ENCODE results near the gene SOX12.

The SOX12 gene

DNA sequence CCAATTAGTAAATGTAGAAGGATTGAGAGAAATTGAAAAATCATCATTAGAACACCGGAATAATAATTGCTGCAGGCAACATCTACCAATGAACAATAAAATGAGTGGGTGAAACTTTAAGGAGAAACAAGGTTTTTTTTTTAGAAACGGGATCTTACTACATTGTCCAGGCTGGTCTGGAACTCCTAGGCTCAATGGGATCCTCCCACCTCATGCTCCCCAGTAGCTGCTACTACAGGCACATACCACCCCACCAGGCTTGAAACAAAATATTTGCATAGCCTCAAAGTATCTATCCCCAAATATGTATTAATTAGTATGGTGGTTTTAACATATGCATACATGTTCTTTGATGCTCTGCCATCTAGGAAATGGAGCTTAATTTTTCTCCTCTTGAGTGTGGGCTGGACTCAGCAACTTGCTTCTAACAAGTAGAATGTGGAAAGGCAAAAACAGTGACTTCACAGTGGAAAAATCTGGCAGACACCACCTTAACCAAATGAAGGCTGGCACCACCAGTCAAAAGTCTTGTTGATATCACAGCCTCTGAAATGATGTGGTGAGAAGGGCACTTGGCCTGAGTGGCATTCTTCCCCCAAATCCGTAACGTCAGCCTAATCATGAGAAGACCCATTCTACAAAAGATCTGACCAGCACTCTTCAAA is 33.7 kb downstream of the SOX12 start:
- H3K4me3 ChIP-seq (ENCODE audit: low read length): no peak overlapping the region
- no peak overlapping the region for H3K27ac ChIP-seq (ENCODE audit: low read length)
- H3K9me3 ChIP-seq (ENCODE audit: control insufficient read depth, low read depth, low read length): no peaks in the 10 kb centered on the region
- H3K4me1 ChIP-seq (ENCODE audit: control insufficient read depth, low read depth, low read length): peaks cover 7% of the 10 kb centered on the region
- H3K9ac ChIP-seq (ENCODE audit: low read length): no peak overlapping the region
- no peaks in the 10 kb centered on the region for H3K27me3 ChIP-seq (ENCODE audit: control insufficient read depth, insufficient read depth, low read length)
- no peaks in the 10 kb centered on the region for H3K36me3 ChIP-seq (ENCODE audit: control insufficient read depth, low read depth, low read length)

DNA sequence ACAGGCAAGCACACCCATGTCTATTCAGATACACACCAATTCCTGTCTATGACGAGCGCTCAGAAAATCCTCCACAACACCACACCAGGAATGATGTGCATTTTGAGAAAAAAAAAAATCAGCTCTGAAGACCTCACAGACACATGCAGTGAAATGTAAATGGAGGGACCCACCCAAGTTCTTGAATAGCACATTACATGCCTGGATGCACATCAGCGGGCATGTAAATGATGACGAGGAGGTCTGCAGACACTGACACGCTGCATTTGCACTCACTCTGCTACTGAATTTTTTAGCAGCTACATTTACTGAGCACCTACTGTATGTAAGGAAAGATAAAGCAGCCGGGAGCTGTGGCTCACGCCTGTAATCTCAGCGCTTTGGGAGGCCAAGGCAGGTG is 36.2 kb downstream of the SOX12 start:
- no peaks in the 10 kb centered on the region for H3K9me3 ChIP-seq (ENCODE audit: control insufficient read depth, low read depth, low read length)
- H3K36me3 ChIP-seq (ENCODE audit: control insufficient read depth, low read depth, low read length): no peaks in the 10 kb centered on the region
- H3K27ac ChIP-seq (ENCODE audit: low read length): no peak overlapping the region
- no peak overlapping the region for H3K9ac ChIP-seq (ENCODE audit: low read length)
- peaks cover 4% of the 10 kb centered on the region for H3K4me1 ChIP-seq (ENCODE audit: control insufficient read depth, low read depth, low read length)
- no peaks in the 10 kb centered on the region for H3K27me3 ChIP-seq (ENCODE audit: control insufficient read depth, insufficient read depth, low read length)
- no peak overlapping the region for H3K4me3 ChIP-seq (ENCODE audit: low read length)

DNA sequence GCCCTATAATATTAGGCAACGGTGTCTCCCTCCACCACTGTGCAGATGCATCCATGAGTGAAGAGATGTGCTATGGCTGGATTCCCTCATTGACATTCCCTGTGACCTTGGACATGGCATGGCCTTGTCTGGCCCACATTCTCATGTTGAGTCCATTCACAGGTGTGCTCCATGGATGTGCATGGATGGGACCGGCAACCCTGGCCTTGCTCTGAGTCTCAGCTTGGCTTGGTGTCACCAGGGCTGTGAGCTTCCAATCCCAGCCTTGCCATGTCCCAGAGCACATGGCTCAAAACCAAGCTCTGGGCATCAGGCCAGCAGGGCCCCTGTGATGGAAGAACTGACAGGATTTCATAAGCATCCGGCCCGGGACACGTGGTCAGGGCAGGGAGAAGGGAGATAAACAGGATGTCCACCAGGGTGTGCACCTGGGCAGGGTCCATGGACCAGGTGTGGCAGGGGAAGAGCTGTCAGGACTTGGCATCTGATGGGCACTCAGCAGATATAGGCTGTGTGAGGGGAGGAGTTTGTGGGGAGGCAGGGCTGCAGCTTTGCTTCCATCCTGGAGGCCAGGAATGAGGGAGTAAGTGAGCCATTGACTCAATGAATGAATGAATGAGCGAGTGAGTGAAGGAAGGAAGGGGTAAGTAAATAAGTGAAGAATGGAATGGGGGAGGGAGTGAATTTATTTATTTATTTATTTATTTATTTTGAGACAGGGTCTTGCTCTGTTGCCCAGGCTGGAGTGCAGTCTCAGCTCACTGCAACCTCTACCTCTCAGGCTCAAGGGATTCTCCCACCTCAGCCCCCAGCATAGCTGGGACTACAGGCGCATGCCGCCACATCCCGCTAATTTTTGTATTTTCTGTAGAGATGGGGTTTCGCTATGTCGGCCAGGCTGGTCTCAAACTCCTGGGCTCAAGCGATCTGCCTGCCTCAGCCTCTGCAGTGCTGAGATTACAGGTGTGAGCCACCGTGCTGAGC is 37.2 kb downstream of the SOX12 start:
- H3K9me3 ChIP-seq (ENCODE audit: control insufficient read depth, low read depth, low read length): no peaks in the 10 kb centered on the region
- no peaks in the 10 kb centered on the region for H3K36me3 ChIP-seq (ENCODE audit: control insufficient read depth, low read depth, low read length)
- H3K27ac ChIP-seq (ENCODE audit: low read length): no peak overlapping the region
- H3K9ac ChIP-seq (ENCODE audit: low read length): no peak overlapping the region
- peaks cover 4% of the 10 kb centered on the region for H3K4me1 ChIP-seq (ENCODE audit: control insufficient read depth, low read depth, low read length)
- no peak overlapping the region for H3K4me3 ChIP-seq (ENCODE audit: low read length)
- H3K27me3 ChIP-seq (ENCODE audit: control insufficient read depth, insufficient read depth, low read length): no peaks in the 10 kb centered on the region

DNA sequence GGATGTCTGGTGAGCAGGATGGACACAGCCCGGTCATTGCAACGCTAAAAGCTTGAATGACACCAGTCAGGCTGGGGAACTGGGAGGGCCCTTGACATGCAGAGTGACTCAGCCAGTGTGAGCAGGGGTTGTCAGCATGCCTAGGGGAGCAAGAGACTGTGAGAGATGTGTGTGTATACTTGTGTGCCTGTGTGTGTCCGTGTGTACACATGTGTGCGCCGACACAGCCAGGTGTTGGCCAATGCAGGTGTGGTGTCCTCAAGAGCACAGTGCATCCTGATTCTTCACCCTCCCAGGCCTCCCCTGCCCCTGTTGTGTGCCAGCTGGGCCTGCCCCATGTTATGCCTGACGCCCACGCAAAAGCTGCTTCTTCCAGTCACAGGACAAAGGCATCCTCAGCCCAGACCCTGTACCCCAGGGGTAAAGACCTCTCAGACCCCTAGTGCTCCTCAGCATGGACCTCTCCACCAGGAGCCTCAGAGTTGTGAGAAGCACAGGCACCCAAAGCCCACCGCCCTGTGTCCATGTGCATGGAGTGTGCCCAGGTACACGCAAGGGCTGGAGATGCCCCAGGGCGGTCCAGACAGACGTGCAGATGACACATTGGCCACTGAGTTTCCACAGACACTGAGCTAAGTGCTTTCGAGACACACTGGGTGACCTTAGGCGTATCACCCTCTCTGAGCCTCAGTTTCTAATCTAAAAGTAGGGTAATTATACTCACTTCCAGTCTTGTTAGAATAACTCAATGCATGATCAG is 38.1 kb downstream of the SOX12 start:
- Histone ChIP-seq H3K27ac (ENCODE audit: low read length) (no peak overlapping the region), H3K36me3 (ENCODE audit: control insufficient read depth, low read depth, low read length) (no peaks in the 10 kb centered on the region), H3K9me3 (ENCODE audit: control insufficient read depth, low read depth, low read length) (no peaks in the 10 kb centered on the region), H3K4me1 (ENCODE audit: control insufficient read depth, low read depth, low read length) (peaks cover 4% of the 10 kb centered on the region), H3K9ac (ENCODE audit: low read length) (no peak overlapping the region), H3K27me3 (ENCODE audit: control insufficient read depth, insufficient read depth, low read length) (no peaks in the 10 kb centered on the region), H3K4me3 (ENCODE audit: low read length) (no peak overlapping the region)

DNA sequence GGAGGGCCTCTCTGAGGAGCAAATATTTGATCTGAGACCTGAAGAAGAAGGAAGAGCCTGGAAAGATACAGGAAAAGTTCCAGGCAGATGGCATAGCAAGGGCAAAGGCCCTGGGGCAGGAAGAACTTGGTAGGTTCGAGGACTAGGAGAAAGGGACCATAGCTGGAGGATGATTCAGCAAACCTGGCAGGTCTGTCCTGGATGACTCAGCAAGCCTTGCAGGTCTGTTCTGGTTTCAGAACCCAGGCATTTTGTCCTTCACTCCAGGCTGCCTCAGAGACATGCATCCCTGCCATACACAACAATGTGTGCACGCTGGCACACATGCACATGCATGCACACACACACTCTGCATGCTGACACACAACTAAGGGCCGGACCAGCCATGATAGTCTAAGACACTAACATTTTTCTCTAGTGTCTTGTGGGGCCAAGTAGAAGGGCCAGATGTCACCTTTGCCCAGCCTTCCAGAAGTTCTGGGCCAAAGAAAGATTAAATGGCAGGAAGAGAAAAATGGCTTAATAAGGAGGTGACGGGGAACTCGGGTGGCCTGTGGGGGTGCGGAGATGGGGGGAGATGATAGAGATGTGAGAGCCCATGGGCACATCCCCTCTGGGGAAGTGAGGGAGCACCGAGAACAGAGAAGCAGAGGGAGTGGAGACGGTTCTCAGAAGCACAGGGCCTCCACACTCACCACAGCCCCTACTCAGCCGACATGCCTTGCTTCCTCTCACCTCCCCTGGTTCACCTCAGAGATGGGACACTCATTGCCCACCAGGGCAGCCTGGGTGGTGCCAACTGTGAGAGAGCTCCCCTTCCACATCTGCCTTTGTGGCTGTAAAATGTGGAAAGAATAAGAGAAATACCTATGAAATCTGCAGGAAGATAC is 39.8 kb downstream of the SOX12 start:
- no peak overlapping the region for H3K9ac ChIP-seq (ENCODE audit: low read length)
- H3K4me3 ChIP-seq (ENCODE audit: low read length): no peak overlapping the region
- peaks cover 1% of the 10 kb centered on the region for H3K4me1 ChIP-seq (ENCODE audit: control insufficient read depth, low read depth, low read length)
- no peaks in the 10 kb centered on the region for H3K36me3 ChIP-seq (ENCODE audit: control insufficient read depth, low read depth, low read length)
- no peak overlapping the region for H3K27ac ChIP-seq (ENCODE audit: low read length)
- no peaks in the 10 kb centered on the region for H3K9me3 ChIP-seq (ENCODE audit: control insufficient read depth, low read depth, low read length)
- H3K27me3 ChIP-seq (ENCODE audit: control insufficient read depth, insufficient read depth, low read length): no peaks in the 10 kb centered on the region

DNA sequence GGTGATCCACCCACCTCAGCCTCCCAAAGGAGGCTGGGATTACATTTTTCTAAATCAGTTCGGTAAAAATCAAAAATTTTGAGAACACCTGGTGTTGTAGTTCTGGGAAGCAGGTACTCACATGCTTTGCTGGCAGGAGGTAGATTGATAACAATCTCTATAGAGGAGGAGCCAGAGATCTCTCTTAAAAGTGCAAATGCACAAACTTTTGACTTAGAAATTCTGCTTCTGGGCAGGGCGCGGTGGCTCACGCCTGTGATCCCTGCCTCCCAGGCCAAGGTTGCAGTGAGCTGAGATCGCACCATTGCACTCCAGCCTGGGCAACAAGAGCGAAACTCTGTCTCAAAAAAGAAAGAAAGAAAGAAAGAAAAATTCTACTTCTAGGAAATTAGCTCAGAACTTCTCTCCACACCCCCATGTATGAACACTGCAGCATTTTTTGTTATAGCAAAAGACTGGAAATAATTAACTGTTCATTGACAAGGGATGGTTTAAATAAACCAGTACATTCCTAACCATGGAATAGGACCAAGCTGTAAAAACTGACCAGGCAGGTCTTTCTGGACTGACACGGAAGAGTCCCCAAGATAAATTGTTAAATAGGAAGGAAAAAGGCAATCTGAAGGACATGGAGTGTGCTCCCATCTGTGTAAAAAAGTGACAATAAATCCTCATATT is 40.8 kb downstream of the SOX12 start:
- Histone ChIP-seq H3K36me3 (ENCODE audit: control insufficient read depth, low read depth, low read length) (no peaks in the 10 kb centered on the region), H3K9ac (ENCODE audit: low read length) (no peak overlapping the region), H3K4me3 (ENCODE audit: low read length) (no peak overlapping the region), H3K4me1 (ENCODE audit: control insufficient read depth, low read depth, low read length) (no peaks in the 10 kb centered on the region), H3K9me3 (ENCODE audit: control insufficient read depth, low read depth, low read length) (no peaks in the 10 kb centered on the region), H3K27ac (ENCODE audit: low read length) (no peak overlapping the region), H3K27me3 (ENCODE audit: control insufficient read depth, insufficient read depth, low read length) (no peaks in the 10 kb centered on the region)

DNA sequence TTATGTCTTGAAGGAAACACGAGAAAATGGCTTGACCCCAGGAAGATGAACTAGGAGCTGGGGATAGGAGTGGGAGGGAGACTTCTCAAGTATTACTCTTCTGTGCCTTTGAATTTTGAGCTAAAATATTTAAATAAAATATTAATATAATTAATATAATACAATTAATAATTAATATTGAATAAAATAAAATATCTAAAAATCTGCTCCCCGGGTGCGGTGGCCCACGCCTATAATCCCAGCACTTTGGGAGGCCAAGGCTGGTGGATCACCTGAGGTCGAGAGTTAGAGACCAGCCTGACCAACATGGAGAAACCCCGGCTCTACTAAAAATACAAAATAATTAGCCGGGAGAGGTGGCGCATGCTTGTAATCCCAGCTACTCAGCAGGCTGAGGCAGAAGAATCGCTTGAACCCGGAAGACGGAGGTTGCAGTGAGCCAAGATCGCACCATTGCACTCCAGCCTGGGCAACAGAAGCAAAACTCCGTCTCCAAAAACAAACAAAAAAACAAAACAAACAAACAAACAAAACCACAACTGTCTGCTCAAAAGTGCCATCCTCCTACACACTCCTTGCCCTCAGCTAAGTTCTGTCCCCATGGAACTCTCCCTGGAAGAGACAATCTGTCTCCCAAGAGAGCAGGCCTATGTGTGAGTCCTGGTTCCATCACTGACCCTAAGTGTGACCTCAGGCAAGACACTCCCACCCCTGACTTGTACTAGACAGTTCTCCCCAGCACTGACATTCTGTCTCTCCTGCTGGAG is 41.5 kb downstream of the SOX12 start:
- Histone ChIP-seq H3K4me1 (ENCODE audit: control insufficient read depth, low read depth, low read length) (peaks cover 5% of the 10 kb centered on the region), H3K36me3 (ENCODE audit: control insufficient read depth, low read depth, low read length) (no peaks in the 10 kb centered on the region)

DNA sequence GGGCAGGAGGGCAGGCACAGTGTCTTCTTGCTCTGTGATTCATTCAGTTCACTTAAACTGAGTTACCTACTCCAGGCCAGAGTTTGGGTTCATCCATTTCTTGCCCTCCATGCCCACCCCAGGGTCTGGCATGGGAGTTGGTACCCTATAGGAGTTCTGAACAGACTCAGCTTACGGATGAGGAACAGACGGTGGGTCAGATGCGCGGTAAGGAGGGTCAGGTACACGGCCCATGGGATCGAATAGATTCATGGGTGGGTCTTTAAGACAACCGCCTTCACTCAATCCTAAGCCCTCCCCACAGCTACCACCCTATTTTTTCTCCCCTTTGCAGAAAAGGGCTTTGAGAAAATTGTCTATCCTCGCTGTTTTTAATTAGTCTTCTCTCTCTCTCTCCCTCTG is 42.1 kb downstream of the SOX12 start:
- Histone ChIP-seq H3K4me1 (ENCODE audit: control insufficient read depth, low read depth, low read length) (peaks cover 8% of the 10 kb centered on the region), H3K9me3 (ENCODE audit: control insufficient read depth, low read depth, low read length) (no peaks in the 10 kb centered on the region), H3K9ac (ENCODE audit: low read length) (no peak overlapping the region), H3K27ac (ENCODE audit: low read length) (no peak overlapping the region), H3K27me3 (ENCODE audit: control insufficient read depth, insufficient read depth, low read length) (no peaks in the 10 kb centered on the region), H3K4me3 (ENCODE audit: low read length) (no peak overlapping the region), H3K36me3 (ENCODE audit: control insufficient read depth, low read depth, low read length) (no peaks in the 10 kb centered on the region)

More for the DNA sequence above, 41.5 kb downstream of the SOX12 start:
- Histone ChIP-seq H3K27ac (ENCODE audit: low read length) (no peak overlapping the region), H3K9ac (ENCODE audit: low read length) (no peak overlapping the region), H3K27me3 (ENCODE audit: control insufficient read depth, insufficient read depth, low read length) (no peaks in the 10 kb centered on the region), H3K9me3 (ENCODE audit: control insufficient read depth, low read depth, low read length) (no peaks in the 10 kb centered on the region), H3K4me3 (ENCODE audit: low read length) (no peak overlapping the region)

DNA sequence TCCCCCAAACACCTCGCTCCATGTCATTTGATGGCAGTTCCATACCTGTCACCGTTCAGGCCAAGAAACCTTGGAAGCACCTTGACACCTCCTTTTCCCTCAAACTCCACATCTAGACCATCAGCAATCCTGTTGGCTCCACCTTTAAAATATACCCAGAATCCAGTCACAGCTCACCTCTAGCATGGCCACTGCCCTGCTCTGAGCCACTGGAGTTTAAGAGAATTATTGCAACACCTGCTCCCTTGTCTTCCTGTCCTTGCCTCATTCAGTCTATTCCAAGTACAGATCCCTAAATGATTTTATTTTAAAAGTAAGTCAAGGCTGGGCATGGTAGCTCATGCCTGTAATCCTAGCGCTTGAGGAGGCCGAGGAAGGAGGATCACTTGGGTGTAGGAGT is 43.6 kb downstream of the SOX12 start:
- H3K4me3 ChIP-seq (ENCODE audit: low read length): no peak overlapping the region
- no peaks in the 10 kb centered on the region for H3K36me3 ChIP-seq (ENCODE audit: control insufficient read depth, low read depth, low read length)
- H3K9ac ChIP-seq (ENCODE audit: low read length): no peak overlapping the region
- no peaks in the 10 kb centered on the region for H3K9me3 ChIP-seq (ENCODE audit: control insufficient read depth, low read depth, low read length)
- peaks cover 8% of the 10 kb centered on the region for H3K4me1 ChIP-seq (ENCODE audit: control insufficient read depth, low read depth, low read length)
- no peak overlapping the region for H3K27ac ChIP-seq (ENCODE audit: low read length)
- H3K27me3 ChIP-seq (ENCODE audit: control insufficient read depth, insufficient read depth, low read length): no peaks in the 10 kb centered on the region

DNA sequence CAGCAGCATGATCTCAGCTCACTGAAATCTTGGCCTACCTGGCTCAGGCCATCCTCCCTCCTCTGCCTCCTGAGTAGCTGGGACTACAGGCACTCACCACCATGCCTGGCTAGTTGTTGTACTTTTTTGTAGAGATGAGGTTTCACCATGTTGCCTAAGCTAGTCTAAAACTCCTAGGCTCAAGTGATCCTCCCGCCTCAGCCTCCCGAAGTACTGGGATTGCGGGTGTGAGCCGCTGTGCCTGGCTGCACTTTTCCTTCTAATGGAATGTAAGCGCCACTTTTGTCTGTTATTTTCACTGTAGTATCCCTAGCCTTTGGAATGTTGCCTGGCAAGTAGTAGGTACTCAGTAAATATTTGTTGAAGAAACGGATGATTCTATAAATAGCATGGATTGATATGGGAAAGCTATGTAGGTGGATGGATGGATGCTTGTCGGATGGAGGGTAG is 44.8 kb downstream of the SOX12 start:
- Histone ChIP-seq H3K4me3 (ENCODE audit: low read length) (no peak overlapping the region), H3K36me3 (ENCODE audit: control insufficient read depth, low read depth, low read length) (no peaks in the 10 kb centered on the region), H3K27ac (ENCODE audit: low read length) (no peak overlapping the region), H3K9me3 (ENCODE audit: control insufficient read depth, low read depth, low read length) (no peaks in the 10 kb centered on the region), H3K9ac (ENCODE audit: low read length) (no peak overlapping the region), H3K27me3 (ENCODE audit: control insufficient read depth, insufficient read depth, low read length) (no peaks in the 10 kb centered on the region), H3K4me1 (ENCODE audit: control insufficient read depth, low read depth, low read length) (peaks cover 8% of the 10 kb centered on the region)
